Endothelial cell of umbilical vein (primary cell): Measurements from ENCODE around the gene CELA2B. TPM values are rescaled to one million over a fixed set of nuclear protein-coding genes. Genes with fewer than 3 reads are reported as not detected.

Experiments
- BruUV-seq: library from RNA; stranded (reverse); fragments of 400-500 nt; replicated peaks from 2 replicates; lab custom pipeline; 2021; lab: Mats Ljungman, UMichigan
- CTCF ChIA-PET: fragments of 300-600, 350-600 bp; sonication (Branson Sonifier 250); formaldehyde crosslinking; loops from one replicate; lab custom pipeline; 2021; ENCODE audit warnings: antibody characterized with exemption, inconsistent platforms; lab: Charles Lee
- POLR2A ChIA-PET: fragments of 300-600, 350-600 bp; sonication (Branson Sonifier 250); formaldehyde crosslinking; loops from one replicate; lab custom pipeline; 2021; ENCODE audit warnings: antibody characterized with exemption, inconsistent platforms; lab: Charles Lee
- DNase-seq: peaks from one replicate; pipeline ENCODE4 v3.0.0-alpha.2; 2011; ENCODE audit warnings: low read depth, low spot score
- FAIRE-seq: peaks from 2 replicates; lab custom pipeline; 2011; peaks lifted over from hg19 to GRCh38; lab: Jason Lieb, UNC
- H2AFZ ChIP-seq: 2 replicates; pipeline ENCODE4 v1.6.0; 2012; ENCODE audit warnings: low read depth, low read length, control low read depth, inconsistent platforms
- H3K27ac ChIP-seq: 2 replicates; pipeline ENCODE4 v1.5.1; 2011; ENCODE audit warnings: low read depth, mild to moderate bottlenecking, control low read depth, low read length, moderate library complexity; ENCODE audit not compliant: insufficient read depth
- H3K27me3 ChIP-seq, 2 experiments: 2 replicates each; pipeline versions ENCODE4 v1.6.0 to v1.6.1; 2011; ENCODE audit warnings: low read length in 2 of 2, mixed read lengths in 1 of 2; ENCODE audit not compliant: control insufficient read depth in 2 of 2, insufficient read depth in 2 of 2
- H3K36me3 ChIP-seq, 2 experiments: 2 replicates in 1 of 2; 3 replicates in 1 of 2; pipeline ENCODE4 v1.5.1; 2011; ENCODE audit warnings: low read length in 2 of 2, mild to moderate bottlenecking in 1 of 2, moderate library complexity in 1 of 2; ENCODE audit not compliant: control insufficient read depth in 2 of 2, insufficient read depth in 2 of 2; ENCODE audit errors: extremely low read depth in 1 of 2
- H3K4me1 ChIP-seq: 3 replicates; pipeline ENCODE4 v1.5.1; 2011; ENCODE audit warnings: mild to moderate bottlenecking, low read length; ENCODE audit not compliant: control insufficient read depth, insufficient read depth; ENCODE audit errors: extremely low read depth
- H3K4me2 ChIP-seq: 2 replicates; pipeline ENCODE4 v1.6.1; 2011; ENCODE audit warnings: low read length, control low read depth, mixed read lengths; ENCODE audit not compliant: insufficient read depth
- H3K4me3 ChIP-seq, 3 experiments: fragments of 200-600 bp in 1 of 3; sonication (generic), shearing (Covaris generic) in 1 of 3; replicated peaks in 1 of 3; 2 replicates each; pipeline ENCODE4 v1.5.1; 2011 to 2016; ENCODE audit warnings: control low read depth in 3 of 3, low read length in 3 of 3, mild to moderate bottlenecking in 2 of 3, inconsistent platforms in 1 of 3, low read depth in 1 of 3, moderate library complexity in 1 of 3; ENCODE audit not compliant: insufficient read depth in 1 of 3
- H3K79me2 ChIP-seq: 2 replicates; pipeline ENCODE4 v1.6.0; 2012; ENCODE audit warnings: low read length, inconsistent platforms; ENCODE audit not compliant: control insufficient read depth, insufficient read depth
- H3K9ac ChIP-seq: replicated peaks from 2 replicates; pipeline ENCODE3; 2011; ENCODE audit warnings: low read length, control low read depth; ENCODE audit not compliant: insufficient read depth; ENCODE audit errors: extremely low read depth
- H3K9me1 ChIP-seq: replicated peaks from 3 replicates; pipeline ENCODE4 v1.6.0; 2011; ENCODE audit warnings: mild to moderate bottlenecking, low read length; ENCODE audit not compliant: control insufficient read depth, insufficient read depth; ENCODE audit errors: extremely low read depth
- H3K9me3 ChIP-seq: replicated peaks from 2 replicates; pipeline ENCODE4 v1.5.1; 2012; ENCODE audit warnings: low read length, inconsistent platforms; ENCODE audit not compliant: control insufficient read depth, insufficient read depth
- H4K20me1 ChIP-seq: replicated peaks from 2 replicates; pipeline ENCODE3; 2011; ENCODE audit warnings: mild to moderate bottlenecking, low read length; ENCODE audit not compliant: control insufficient read depth, insufficient read depth; ENCODE audit errors: extremely low read depth
- EZH2 ChIP-seq: IDR thresholded peaks from 2 replicates; pipeline ENCODE4 v1.6.1; 2012; ENCODE audit warnings: borderline replicate concordance, low read depth, mild to moderate bottlenecking, moderate library complexity, low read length, inconsistent platforms; ENCODE audit not compliant: severe bottlenecking
- FOS ChIP-seq: IDR thresholded peaks from 2 replicates; pipeline ENCODE4 v1.6.1; 2011; ENCODE audit warnings: mild to moderate bottlenecking, low read length, moderate library complexity, borderline replicate concordance; ENCODE audit not compliant: insufficient read depth
- GATA2 ChIP-seq: IDR thresholded peaks from 2 replicates; pipeline ENCODE4 v1.7.0; 2011; ENCODE audit warnings: low read depth, mild to moderate bottlenecking, moderate library complexity, mixed read lengths, low read length; ENCODE audit not compliant: insufficient read length, insufficient read depth
- JUN ChIP-seq: IDR thresholded peaks from 2 replicates; pipeline ENCODE4 v1.6.1; 2011; ENCODE audit warnings: borderline replicate concordance, low read depth; ENCODE audit not compliant: insufficient read length, insufficient read depth
- MYC ChIP-seq: IDR thresholded peaks from one replicate; pipeline ENCODE4 v1.6.1; 2011; ENCODE audit warnings: mild to moderate bottlenecking, low read depth, low read length
- POLR2A ChIP-seq: IDR thresholded peaks from 2 replicates; pipeline ENCODE4 v1.6.1; 2012; ENCODE audit warnings: low read depth, mild to moderate bottlenecking, control low read depth, low read length
- POLR2AphosphoS5 ChIP-seq: IDR thresholded peaks from 2 replicates; pipeline ENCODE4 v1.6.1; 2012; ENCODE audit warnings: low read depth, mild to moderate bottlenecking, control low read depth, low read length, moderate library complexity; ENCODE audit not compliant: insufficient read depth
- dilution Hi-C: fragments of 300-500 bp; cut with MboI; formaldehyde crosslinking; loops from one replicate; pipeline ENCODE4 v1.15.0; 2019; ENCODE audit warnings: low sequenced_read_pairs; ENCODE audit not compliant: extremely low pct_ligation_motif_present
- intact Hi-C: fragments of 100-400 bp; cut with micrococcal nuclease; formaldehyde crosslinking; loops from one replicate; pipeline ENCODE4 v1.10.0; 2022
- polyA plus RNA-seq, 4 experiments: library from polyadenylated mRNA; depleted of rRNA in 3 of 4; stranded (reverse) in 3 of 4; unstranded in 1 of 4; fragments of >200 nt; gene quantifications; 2 replicates each; pipeline versions ENCODE4 v1.2.1 to v1.2.3, GENCODE V29; 2011 to 2012; ENCODE audit warnings: missing spikeins in 1 of 4
- total RNA-seq: library from RNA; stranded (reverse); gene quantifications from 2 replicates; pipeline ENCODE4 v1.2.3, GENCODE V29; 2021
- TF ChIP-seq, protein P1 (sequence below), 2 donors: IDR thresholded peaks; 1 replicate in 1 of 2; 2 replicates in 1 of 2; pipeline ENCODE4 v1.5.1; 2011; ENCODE audit warnings: low read length in 2 of 2, mild to moderate bottlenecking in 2 of 2, moderate library complexity in 2 of 2, control low read depth in 1 of 2, inconsistent platforms in 1 of 2, low read depth in 1 of 2; ENCODE audit not compliant: insufficient read depth in 1 of 2; ENCODE audit errors: extremely low read depth in 1 of 2
- TF ChIP-seq, protein P2 (sequence below): IDR thresholded peaks from 2 replicates; pipeline ENCODE4 v1.6.1; 2011; ENCODE audit not compliant: insufficient read depth, insufficient read length

CELA2B gene
- total and polyA plus RNA-seq, 2 donors (not counting 3 experiments of a cell fraction or from before 2014, with no cell fraction given) = not detected

DNA sequence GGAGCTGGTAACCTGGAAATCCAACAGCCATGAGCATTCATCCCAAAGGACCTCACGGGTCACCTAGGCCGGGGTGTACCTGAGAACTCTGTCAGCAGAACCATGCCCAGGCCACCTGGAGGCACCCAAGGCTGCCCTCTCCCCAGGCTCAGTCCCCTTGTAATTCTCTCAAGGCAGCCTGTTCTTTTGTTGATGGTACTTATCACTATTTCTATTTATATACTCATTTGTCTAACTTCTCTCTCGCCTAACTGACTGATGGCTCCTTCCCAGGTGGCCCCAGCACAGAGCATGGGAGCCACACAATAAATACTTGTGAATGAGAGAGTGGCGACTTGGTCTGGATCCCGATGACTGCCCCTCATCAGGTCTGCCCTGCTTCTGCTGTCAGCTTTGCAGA is 31.4 kb downstream of the CELA2B start:
- DNase-seq (no peak), FAIRE-seq (no peak)
- Histone ChIP-seq H3K79me2 (no peaks in the 10 kb centered on the region), H2AFZ (no peak overlapping the region), H3K36me3 (no peaks in the 10 kb centered on the region), H3K27ac (no peak overlapping the region), H3K4me1 (no peaks in the 10 kb centered on the region), H3K27me3 (no peaks in the 10 kb centered on the region), H4K20me1 (no peaks in the 10 kb centered on the region), H3K9ac (no peak overlapping the region), H3K9me1 (no peaks in the 10 kb centered on the region), H3K4me3 (no peak overlapping the region), H3K9me3 (no peaks in the 10 kb centered on the region), H3K4me2 (no peak overlapping the region)
- TF ChIP-seq POLR2AphosphoS5 (no peak), MYC (no peak)
- TF ChIP-seq, protein P1, sequence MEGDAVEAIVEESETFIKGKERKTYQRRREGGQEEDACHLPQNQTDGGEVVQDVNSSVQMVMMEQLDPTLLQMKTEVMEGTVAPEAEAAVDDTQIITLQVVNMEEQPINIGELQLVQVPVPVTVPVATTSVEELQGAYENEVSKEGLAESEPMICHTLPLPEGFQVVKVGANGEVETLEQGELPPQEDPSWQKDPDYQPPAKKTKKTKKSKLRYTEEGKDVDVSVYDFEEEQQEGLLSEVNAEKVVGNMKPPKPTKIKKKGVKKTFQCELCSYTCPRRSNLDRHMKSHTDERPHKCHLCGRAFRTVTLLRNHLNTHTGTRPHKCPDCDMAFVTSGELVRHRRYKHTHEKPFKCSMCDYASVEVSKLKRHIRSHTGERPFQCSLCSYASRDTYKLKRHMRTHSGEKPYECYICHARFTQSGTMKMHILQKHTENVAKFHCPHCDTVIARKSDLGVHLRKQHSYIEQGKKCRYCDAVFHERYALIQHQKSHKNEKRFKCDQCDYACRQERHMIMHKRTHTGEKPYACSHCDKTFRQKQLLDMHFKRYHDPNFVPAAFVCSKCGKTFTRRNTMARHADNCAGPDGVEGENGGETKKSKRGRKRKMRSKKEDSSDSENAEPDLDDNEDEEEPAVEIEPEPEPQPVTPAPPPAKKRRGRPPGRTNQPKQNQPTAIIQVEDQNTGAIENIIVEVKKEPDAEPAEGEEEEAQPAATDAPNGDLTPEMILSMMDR (IDR thresholded peaks at IDR 0.05; ENCODE audit: extremely low read depth in 1 of 2, insufficient read depth in 1 of 2, low read depth in 1 of 2, low read length in 2 of 2) = no peak
- dilution Hi-C loops = no loop called here
- no TSS peak for BruUV-seq
- ChIA-PET CTCF (no interaction called here), POLR2A (no interaction called here)
- intact Hi-C loops = no loop called here

DNA sequence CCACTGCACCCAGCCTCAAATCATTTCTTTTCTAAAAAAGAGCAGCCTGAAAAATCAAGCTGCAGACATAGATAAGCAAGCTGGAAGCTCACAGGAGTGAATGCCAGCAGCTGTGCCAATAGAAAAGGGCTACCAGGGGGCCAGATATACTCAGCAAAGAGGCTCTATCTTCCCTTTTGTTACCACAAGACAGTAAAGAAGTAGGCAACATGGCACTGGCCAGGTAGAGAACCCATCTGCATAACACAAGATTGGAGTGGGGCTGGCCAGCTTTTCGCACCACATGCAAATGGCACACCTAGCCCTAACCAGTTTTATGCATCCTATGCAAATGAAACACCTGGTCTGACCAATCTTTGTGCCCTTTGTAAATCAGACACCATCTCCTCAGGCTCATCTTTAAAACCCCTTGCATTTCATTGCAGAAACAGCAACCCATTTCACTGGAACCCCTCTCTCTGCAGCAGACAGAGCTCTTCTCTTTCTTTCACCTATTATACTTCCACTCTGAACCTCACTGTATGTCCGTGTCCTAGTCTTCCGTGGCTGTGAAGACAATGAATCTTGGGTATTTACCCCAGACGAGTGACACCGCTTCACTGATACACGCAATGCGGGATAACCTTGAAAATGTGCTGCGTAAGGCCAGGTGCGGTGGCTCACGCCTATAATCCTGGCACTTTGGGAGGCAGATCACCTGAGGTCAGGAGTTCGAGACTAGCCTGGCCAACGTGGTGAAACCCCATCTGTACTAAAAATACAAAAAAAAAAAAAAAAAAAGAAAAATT is 33.0 kb downstream of the CELA2B start:
- CTCF ChIA-PET = interaction anchor here (0.6 kb wide), 1 partner anchor 9 kb away, joined by 3 read pairs; no protein-coding TSS in a partner anchor
- TF ChIP-seq POLR2A = no peak
- TF ChIP-seq, protein P1 (IDR thresholded peaks at IDR 0.05; ENCODE audit: extremely low read depth in 1 of 2, insufficient read depth in 1 of 2, low read depth in 1 of 2, low read length in 2 of 2) = no peak
- TF ChIP-seq EZH2 = no peak
- TF ChIP-seq GATA2 = no peak
- TF ChIP-seq JUN = no peak
- no peak for TF ChIP-seq FOS
- TF ChIP-seq, protein P2, sequence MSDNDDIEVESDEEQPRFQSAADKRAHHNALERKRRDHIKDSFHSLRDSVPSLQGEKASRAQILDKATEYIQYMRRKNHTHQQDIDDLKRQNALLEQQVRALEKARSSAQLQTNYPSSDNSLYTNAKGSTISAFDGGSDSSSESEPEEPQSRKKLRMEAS = no peak
- no peak for TF ChIP-seq MYC
- no peak for TF ChIP-seq POLR2AphosphoS5
- no peak for FAIRE-seq
- H3K9ac ChIP-seq = no peak overlapping the region
- no peaks in the 10 kb centered on the region for H3K36me3 ChIP-seq
- H3K27me3 ChIP-seq = no peaks in the 10 kb centered on the region
- dilution Hi-C loops (no loop called here), intact Hi-C loops (no loop called here)
- no peak overlapping the region for H3K27ac ChIP-seq
- no peak overlapping the region for H3K4me2 ChIP-seq
- H2AFZ ChIP-seq = no peak overlapping the region
- POLR2A ChIA-PET = no interaction called here
- no peak overlapping the region for H3K4me3 ChIP-seq
- H3K79me2 ChIP-seq = no peaks in the 10 kb centered on the region
- no peak for DNase-seq
- BruUV-seq = no TSS peak
- H3K9me1 ChIP-seq = no peaks in the 10 kb centered on the region
- no peaks in the 10 kb centered on the region for H3K4me1 ChIP-seq
- H3K9me3 ChIP-seq = no peaks in the 10 kb centered on the region
- no peaks in the 10 kb centered on the region for H4K20me1 ChIP-seq
